Activated T-helper 1 cell treated with anti-CD3 and anti-CD28 coated beads, Interleukin-12 subunit alpha, Interleukin-12 subunit beta, Interleukin-2, Interleukin-4 antibody, amounts not matched to agents 30 ng/mL and 10 ng/mL and 1 ng/mL, durations not matched to agents 14 hours and 24 hours and 36 hours (primary cell): ENCODE measurements around the gene SEC11A. TPM values are rescaled to one million over a fixed set of nuclear protein-coding genes. Genes with fewer than 3 reads are reported as not detected.
A peak's percentile ranks its signal among the peaks of the same experiment; 100 is the strongest.

Experiments
- DNase-seq: peaks from one replicate; pipeline ENCODE4 v3.0.0; 2021; ENCODE audit warnings: low spot score
- H3K27ac Mint-ChIP-seq: one replicate; pipeline ENCODE4 v1.8.0; 2021; ENCODE audit warnings: mild to moderate bottlenecking, mixed read lengths
- H3K27me3 Mint-ChIP-seq: one replicate; pipeline ENCODE4 v1.8.0; 2022; ENCODE audit warnings: mild to moderate bottlenecking, moderate library complexity, mixed read lengths; ENCODE audit not compliant: insufficient read depth
- H3K36me3 Mint-ChIP-seq: one replicate; pipeline ENCODE4 v1.8.0; 2021; ENCODE audit warnings: low read depth, mixed read lengths
- H3K4me1 Mint-ChIP-seq: one replicate; pipeline ENCODE4 v1.8.0; 2021; ENCODE audit warnings: low read depth, mixed read lengths
- H3K4me3 Mint-ChIP-seq: one replicate; pipeline ENCODE4 v1.8.0; 2021; ENCODE audit warnings: mild to moderate bottlenecking, moderate library complexity, mixed read lengths
- H3K9me3 Mint-ChIP-seq: one replicate; pipeline ENCODE4 v1.8.0; 2021; ENCODE audit warnings: mixed read lengths
- intact Hi-C: fragments of 100-400 bp; cut with micrococcal nuclease; formaldehyde crosslinking; loops from one replicate; pipeline ENCODE4 v1.15.1; 2024
- total RNA-seq: library from RNA; stranded (reverse); gene quantifications from 2 replicates; pipeline ENCODE4 v1.2.3, GENCODE V29; 2022

The SEC11A gene
- total RNA-seq, 1 donor from 2014 or later: 105 TPM

GRCh38 chr15:84658788-84659411 is 57.0 kb downstream of the SEC11A start:
- intact Hi-C loops: loop anchor here (1.0 kb wide), 3 partner anchors 10 to 77 kb away; no protein-coding TSS in a partner anchor
- no peaks in the 10 kb centered on the region for H3K9me3 Mint-ChIP-seq
- peak overlapping the region; percentile 71 for H3K27ac Mint-ChIP-seq
- H3K4me3 Mint-ChIP-seq: peak overlapping the region; percentile 73
- H3K4me1 Mint-ChIP-seq: peaks cover 21% of the 10 kb centered on the region
- peaks cover 2% of the 10 kb centered on the region for H3K27me3 Mint-ChIP-seq
- DNase-seq: no peak
- H3K36me3 Mint-ChIP-seq: peaks cover 1% of the 10 kb centered on the region

GRCh38 chr15:84658080-84658787 is 57.7 kb downstream of the SEC11A start, which contains the start of gene NMB:
Gene NMB (minus strand): TSS chr15:84658199. CDS start chr15:84658152, 47 bp downstream.
- Mint-ChIP-seq H3K27me3 (peaks cover 2% of the 10 kb centered on the region), H3K9me3 (no peaks in the 10 kb centered on the region), H3K4me3 (peak within 1 kb of the TSS; percentile 73), H3K4me1 (peaks cover 26% of the 10 kb centered on the region), H3K36me3 (no peaks in the 10 kb centered on the region), H3K27ac (peak within 1 kb of the TSS; percentile 56)
- intact Hi-C loops: loop anchor here (1.0 kb wide), 3 partner anchors 11 to 78 kb away; no protein-coding TSS in a partner anchor
- DNase-seq: peak; percentile 73

GRCh38 chr15:84657748-84658079 is 58.2 kb downstream of the SEC11A start:
- no peak for DNase-seq
- H3K27me3 Mint-ChIP-seq: peaks cover 2% of the 10 kb centered on the region
- peaks cover 26% of the 10 kb centered on the region for H3K4me1 Mint-ChIP-seq
- no peaks in the 10 kb centered on the region for H3K36me3 Mint-ChIP-seq
- no peaks in the 10 kb centered on the region for H3K9me3 Mint-ChIP-seq
- peak overlapping the region; percentile 56 for H3K27ac Mint-ChIP-seq
- peak overlapping the region; percentile 73 for H3K4me3 Mint-ChIP-seq
- intact Hi-C loops: loop anchor here (1.0 kb wide), 3 partner anchors 12 to 79 kb away; no protein-coding TSS in a partner anchor

- no peak for DNase-seq
- Mint-ChIP-seq H3K27me3 (peaks cover 2% of the 10 kb centered on the region), H3K27ac (no peak overlapping the region), H3K36me3 (peaks cover 5% of the 10 kb centered on the region), H3K4me1 (peaks cover 32% of the 10 kb centered on the region), H3K9me3 (no peaks in the 10 kb centered on the region), H3K4me3 (peak overlapping the region; percentile 73)
- intact Hi-C loops: no loop called here
Observed at GRCh38 chr15:84656972-84657371, 59.0 kb downstream of the SEC11A start.

GRCh38 chr15:84654689-84655453 is 61.1 kb downstream of the SEC11A start:
- peak; percentile 55 for DNase-seq
- peaks cover 12% of the 10 kb centered on the region for H3K36me3 Mint-ChIP-seq
- no peaks in the 10 kb centered on the region for H3K9me3 Mint-ChIP-seq
- H3K27ac Mint-ChIP-seq: peak overlapping the region; percentile 36
- intact Hi-C loops: loop anchor here (1.0 kb wide), 11 partner anchors 22 to 326 kb away; partner anchors contain the start of genes PDE8A and SEC11A
- H3K4me3 Mint-ChIP-seq: peak overlapping the region; percentile 99
- peaks cover 34% of the 10 kb centered on the region for H3K4me1 Mint-ChIP-seq
- peaks cover 2% of the 10 kb centered on the region for H3K27me3 Mint-ChIP-seq

- intact Hi-C loops: loop anchor here (1.0 kb wide), 11 partner anchors 21 to 327 kb away; partner anchors contain the start of genes PDE8A and SEC11A
- Mint-ChIP-seq H3K4me1 (peaks cover 34% of the 10 kb centered on the region), H3K27ac (peak within 1 kb of the TSS; percentile 96), H3K36me3 (peaks cover 13% of the 10 kb centered on the region), H3K9me3 (no peaks in the 10 kb centered on the region), H3K4me3 (peak within 1 kb of the TSS; percentile 99), H3K27me3 (peaks cover under 1% of the 10 kb centered on the region)
- DNase-seq: peak; percentile 96
Observed at GRCh38 chr15:84653910-84654688, 61.8 kb downstream of the SEC11A start, which contains the start of gene WDR73. Gene WDR73 (minus strand): TSS chr15:84654283. CDS start chr15:84654274, 9 bp downstream.

- Mint-ChIP-seq H3K36me3 (peaks cover 17% of the 10 kb centered on the region), H3K9me3 (no peaks in the 10 kb centered on the region), H3K4me1 (peaks cover 37% of the 10 kb centered on the region), H3K27ac (peak overlapping the region; percentile 96), H3K27me3 (no peaks in the 10 kb centered on the region), H3K4me3 (peak overlapping the region; percentile 99)
- no peak for DNase-seq
- intact Hi-C loops: no loop called here
Observed at GRCh38 chr15:84653584-84653909, 62.4 kb downstream of the SEC11A start.

GRCh38 chr15:84649706-84650105 is 66.2 kb downstream of the SEC11A start:
- Mint-ChIP-seq H3K27me3 (no peaks in the 10 kb centered on the region), H3K36me3 (peaks cover 36% of the 10 kb centered on the region), H3K4me3 (no peak overlapping the region), H3K27ac (no peak overlapping the region), H3K4me1 (peaks cover 35% of the 10 kb centered on the region), H3K9me3 (no peaks in the 10 kb centered on the region)
- intact Hi-C loops: no loop called here
- DNase-seq: no peak

- Mint-ChIP-seq H3K27ac (no peak overlapping the region), H3K9me3 (no peaks in the 10 kb centered on the region), H3K36me3 (peaks cover 40% of the 10 kb centered on the region), H3K4me3 (no peak overlapping the region), H3K4me1 (peaks cover 29% of the 10 kb centered on the region), H3K27me3 (no peaks in the 10 kb centered on the region)
- no peak for DNase-seq
- intact Hi-C loops: no loop called here
Observed at GRCh38 chr15:84648539-84648938, 67.4 kb downstream of the SEC11A start.

- Mint-ChIP-seq H3K27ac (no peak overlapping the region), H3K27me3 (no peaks in the 10 kb centered on the region)
Observed at GRCh38 chr15:84647726-84648125, 68.2 kb downstream of the SEC11A start.

GRCh38 chr15:84645997-84646396 is 69.9 kb downstream of the SEC11A start:
- intact Hi-C loops: no loop called here
- Mint-ChIP-seq H3K4me1 (peaks cover 16% of the 10 kb centered on the region), H3K27ac (no peak overlapping the region), H3K36me3 (peaks cover 38% of the 10 kb centered on the region), H3K27me3 (no peaks in the 10 kb centered on the region), H3K9me3 (no peaks in the 10 kb centered on the region), H3K4me3 (no peak overlapping the region)
- no peak for DNase-seq

More at GRCh38 chr15:84647726-84648125, 68.2 kb downstream of the SEC11A start:
- H3K4me1 Mint-ChIP-seq: peaks cover 28% of the 10 kb centered on the region
- H3K9me3 Mint-ChIP-seq: no peaks in the 10 kb centered on the region
- intact Hi-C loops: no loop called here
- DNase-seq: no peak
- H3K36me3 Mint-ChIP-seq: peaks cover 45% of the 10 kb centered on the region
- H3K4me3 Mint-ChIP-seq: no peak overlapping the region

GRCh38 chr15:84645496-84645895 is 70.4 kb downstream of the SEC11A start:
- intact Hi-C loops: no loop called here
- H3K9me3 Mint-ChIP-seq: no peaks in the 10 kb centered on the region
- H3K4me3 Mint-ChIP-seq: no peak overlapping the region
- H3K4me1 Mint-ChIP-seq: peaks cover 16% of the 10 kb centered on the region
- H3K27me3 Mint-ChIP-seq: no peaks in the 10 kb centered on the region
- H3K27ac Mint-ChIP-seq: peak overlapping the region; percentile 40
- H3K36me3 Mint-ChIP-seq: peaks cover 42% of the 10 kb centered on the region
- DNase-seq: no peak
